ENCODE results near the gene MEGF10. TPM values are rescaled to one million over a fixed set of nuclear protein-coding genes. Genes with fewer than 3 reads are reported as not detected.
"Not testable (repeated sequence)": the region's sequence is repeated elsewhere in the genome, so short reads cannot be mapped to it uniquely, and the experiment has no call there.

Gene MEGF10
- total RNA-seq, 1 donor from 2014 or later, result 96.1 TPM

DNA sequence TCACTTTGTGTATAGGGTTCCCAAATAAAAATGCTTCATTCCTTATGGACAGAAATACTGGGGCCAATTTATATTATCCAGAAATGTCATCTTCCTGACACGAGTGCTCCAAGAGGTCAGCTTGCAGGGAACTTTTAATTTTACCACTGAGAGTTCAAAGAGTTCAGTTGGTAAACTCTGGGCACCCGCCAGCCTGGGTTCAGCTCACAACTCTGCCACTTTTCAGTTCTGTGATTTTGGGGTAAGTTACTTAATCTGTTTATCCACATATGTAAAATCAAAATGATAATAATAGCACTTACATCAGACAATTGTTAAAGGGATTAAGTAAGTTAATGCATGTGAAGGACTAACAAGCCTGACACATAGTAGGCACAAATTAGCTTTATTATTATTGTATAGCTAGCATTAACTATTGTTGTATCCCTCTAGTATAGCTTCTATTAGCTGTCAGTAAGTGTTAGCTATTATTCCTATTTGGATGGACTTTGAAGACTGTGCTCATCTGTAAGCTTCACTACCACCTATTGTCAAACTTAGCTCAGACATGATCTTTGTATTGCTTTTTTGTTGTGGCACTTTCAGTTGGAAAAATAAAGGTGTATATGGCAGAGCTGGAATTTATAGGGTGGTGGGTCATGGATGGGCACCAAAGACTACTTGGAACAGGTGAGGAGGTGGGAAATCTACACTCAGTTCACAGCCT, 1.6 kb downstream of the MEGF10 start:
- Mint-ChIP-seq H3K4me3 (peak overlapping the region; percentile 96), H3K9me3 (peaks cover 5% of the 10 kb centered on the region), H3K27ac (ENCODE audit: unreplicated experiment) (peak overlapping the region; percentile 47), H3K27me3 (ENCODE audit: low read depth) (peaks cover 17% of the 10 kb centered on the region), H3K36me3 (ENCODE audit: low read depth) (peaks cover 4% of the 10 kb centered on the region), H3K4me1 (peaks cover 51% of the 10 kb centered on the region)
- no peak for DNase-seq (ENCODE audit: low read depth, low spot score)
- TF ChIP-seq, protein P1, sequence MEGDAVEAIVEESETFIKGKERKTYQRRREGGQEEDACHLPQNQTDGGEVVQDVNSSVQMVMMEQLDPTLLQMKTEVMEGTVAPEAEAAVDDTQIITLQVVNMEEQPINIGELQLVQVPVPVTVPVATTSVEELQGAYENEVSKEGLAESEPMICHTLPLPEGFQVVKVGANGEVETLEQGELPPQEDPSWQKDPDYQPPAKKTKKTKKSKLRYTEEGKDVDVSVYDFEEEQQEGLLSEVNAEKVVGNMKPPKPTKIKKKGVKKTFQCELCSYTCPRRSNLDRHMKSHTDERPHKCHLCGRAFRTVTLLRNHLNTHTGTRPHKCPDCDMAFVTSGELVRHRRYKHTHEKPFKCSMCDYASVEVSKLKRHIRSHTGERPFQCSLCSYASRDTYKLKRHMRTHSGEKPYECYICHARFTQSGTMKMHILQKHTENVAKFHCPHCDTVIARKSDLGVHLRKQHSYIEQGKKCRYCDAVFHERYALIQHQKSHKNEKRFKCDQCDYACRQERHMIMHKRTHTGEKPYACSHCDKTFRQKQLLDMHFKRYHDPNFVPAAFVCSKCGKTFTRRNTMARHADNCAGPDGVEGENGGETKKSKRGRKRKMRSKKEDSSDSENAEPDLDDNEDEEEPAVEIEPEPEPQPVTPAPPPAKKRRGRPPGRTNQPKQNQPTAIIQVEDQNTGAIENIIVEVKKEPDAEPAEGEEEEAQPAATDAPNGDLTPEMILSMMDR (conservative IDR thresholded peaks at IDR 0.05), result no peak

DNA sequence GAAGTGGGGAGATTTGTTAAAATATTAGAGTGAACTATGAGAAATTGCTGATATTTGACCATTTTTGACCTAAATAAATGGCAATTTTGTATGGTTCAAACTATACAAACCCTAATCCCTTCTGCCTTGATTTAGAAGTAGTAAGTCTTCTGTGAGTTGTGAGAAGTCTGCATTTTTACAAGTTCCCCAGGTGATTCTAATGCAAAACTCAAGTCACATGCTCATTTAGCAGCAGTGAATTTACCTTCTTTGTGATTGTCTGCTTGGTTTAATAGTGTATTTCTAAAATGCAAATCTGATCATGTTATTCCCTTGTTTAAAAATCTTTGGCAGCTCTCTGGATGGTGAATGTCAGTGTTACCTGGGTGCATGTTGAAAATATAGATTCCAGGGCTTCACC, 2.8 kb downstream of the MEGF10 start:
- Mint-ChIP-seq H3K27ac (ENCODE audit: unreplicated experiment) (no peak overlapping the region), H3K4me3 (peak overlapping the region; percentile 58), H3K4me1 (peaks cover 63% of the 10 kb centered on the region), H3K36me3 (ENCODE audit: low read depth) (no peaks in the 10 kb centered on the region), H3K9me3 (no peaks in the 10 kb centered on the region), H3K27me3 (ENCODE audit: low read depth) (peaks cover 17% of the 10 kb centered on the region)
- TF ChIP-seq, protein P1 (conservative IDR thresholded peaks at IDR 0.05), result no peak
- DNase-seq (ENCODE audit: low read depth, low spot score), result no peak

DNA sequence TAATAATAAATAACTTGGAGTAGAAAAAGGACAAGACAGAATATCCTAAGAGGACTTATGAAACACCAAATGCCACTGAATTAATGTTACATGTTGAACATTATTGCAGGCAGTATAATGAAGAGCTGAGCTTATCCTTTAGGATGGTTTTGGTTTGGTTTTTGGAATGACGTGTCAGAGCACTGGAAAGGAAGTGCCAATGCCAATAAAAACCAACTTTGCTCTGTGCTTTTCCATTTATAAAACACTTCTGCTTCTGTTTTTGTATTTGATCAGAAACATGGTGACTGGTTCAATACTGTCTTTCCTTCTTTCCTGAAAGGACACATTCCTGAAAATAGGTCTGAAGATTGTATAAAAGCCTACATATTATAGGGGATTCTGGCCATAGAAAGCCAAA, 4.2 kb downstream of the MEGF10 start:
- H3K4me1 Mint-ChIP-seq, result peaks cover 74% of the 10 kb centered on the region
- H3K4me3 Mint-ChIP-seq, result no peak overlapping the region
- no peak overlapping the region for H3K27ac Mint-ChIP-seq (ENCODE audit: unreplicated experiment)
- H3K27me3 Mint-ChIP-seq (ENCODE audit: low read depth), result peaks cover 17% of the 10 kb centered on the region
- H3K36me3 Mint-ChIP-seq (ENCODE audit: low read depth), result no peaks in the 10 kb centered on the region
- no peak for DNase-seq (ENCODE audit: low read depth, low spot score)
- H3K9me3 Mint-ChIP-seq, result no peaks in the 10 kb centered on the region
- TF ChIP-seq, protein P1 (conservative IDR thresholded peaks at IDR 0.05), result no peak

DNA sequence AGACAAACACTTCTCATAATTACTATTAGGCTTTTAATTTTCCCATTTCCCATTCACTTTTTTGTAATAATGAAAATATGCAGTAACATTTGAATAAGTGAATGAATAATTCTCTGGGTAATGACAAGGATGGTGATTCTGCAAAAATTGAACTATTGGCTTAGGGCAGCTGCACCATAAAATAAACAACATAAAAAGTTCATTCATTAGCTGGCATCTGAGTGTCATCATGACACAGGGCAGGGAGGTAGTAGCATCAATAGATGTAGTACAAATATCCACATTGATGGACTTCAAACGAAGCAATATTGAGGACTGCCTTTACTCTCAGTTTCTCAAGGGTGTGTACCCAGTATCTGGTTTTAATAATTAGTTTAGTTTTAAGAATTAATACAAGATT, 4.9 kb downstream of the MEGF10 start:
- DNase-seq (ENCODE audit: low read depth, low spot score), result no peak
- H3K4me1 Mint-ChIP-seq, result peaks cover 78% of the 10 kb centered on the region

DNA sequence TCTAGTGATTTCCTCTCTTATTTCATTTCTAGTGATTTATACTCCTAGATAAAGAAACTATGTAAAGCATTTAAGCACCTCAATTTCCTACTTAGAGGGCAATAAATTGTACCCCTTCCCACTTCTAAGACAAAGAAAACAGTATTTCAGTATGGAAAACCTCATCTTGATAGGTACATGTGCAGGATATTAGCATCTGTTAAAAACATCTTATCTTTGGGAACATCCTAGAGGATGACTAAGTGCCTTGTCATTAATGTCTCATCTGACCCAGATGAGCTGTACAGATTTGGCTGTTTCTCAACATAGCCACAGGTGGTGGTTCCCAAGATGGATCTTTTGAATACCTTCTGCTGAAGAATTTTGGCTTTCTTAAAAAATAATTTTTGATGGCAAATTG, 5.7 kb downstream of the MEGF10 start:
- TF ChIP-seq, protein P1 (conservative IDR thresholded peaks at IDR 0.05), result no peak
- peaks cover 79% of the 10 kb centered on the region for H3K4me1 Mint-ChIP-seq
- peaks cover 10% of the 10 kb centered on the region for H3K27me3 Mint-ChIP-seq (ENCODE audit: low read depth)
- H3K9me3 Mint-ChIP-seq, result no peaks in the 10 kb centered on the region
- H3K4me3 Mint-ChIP-seq, result no peak overlapping the region
- H3K27ac Mint-ChIP-seq (ENCODE audit: unreplicated experiment), result no peak overlapping the region
- no peaks in the 10 kb centered on the region for H3K36me3 Mint-ChIP-seq (ENCODE audit: low read depth)
- no peak for DNase-seq (ENCODE audit: low read depth, low spot score)

More for the DNA sequence above, 4.9 kb downstream of the MEGF10 start:
- Mint-ChIP-seq H3K36me3 (ENCODE audit: low read depth) (no peaks in the 10 kb centered on the region), H3K27ac (ENCODE audit: unreplicated experiment) (no peak overlapping the region), H3K9me3 (no peaks in the 10 kb centered on the region), H3K27me3 (ENCODE audit: low read depth) (peaks cover 17% of the 10 kb centered on the region), H3K4me3 (peak overlapping the region; percentile 27)
- TF ChIP-seq, protein P1 (conservative IDR thresholded peaks at IDR 0.05), result no peak

DNA sequence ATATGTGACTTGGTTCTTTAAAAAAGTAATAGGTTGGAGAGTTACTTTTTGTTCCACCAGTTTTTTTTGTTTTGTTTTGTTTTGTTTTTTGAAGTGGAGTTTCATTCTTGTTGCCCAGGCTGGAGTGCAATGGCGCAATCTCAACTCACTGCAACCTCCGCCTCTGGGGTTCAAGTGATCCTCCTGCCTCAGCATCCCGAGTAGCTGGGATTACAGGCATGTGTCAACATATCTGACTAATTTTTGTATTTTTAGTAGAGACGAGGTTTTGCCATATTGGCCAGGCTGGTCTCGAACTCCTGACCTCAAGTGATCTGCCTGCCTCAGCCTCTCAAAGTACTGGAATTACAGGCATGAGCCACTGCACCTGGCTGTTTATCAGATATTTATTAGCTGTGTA, 6.3 kb downstream of the MEGF10 start:
- H3K4me1 Mint-ChIP-seq, result peaks cover 75% of the 10 kb centered on the region
- not testable (repeated sequence) for DNase-seq (ENCODE audit: low read depth, low spot score); H3K27me3 Mint-ChIP-seq (ENCODE audit: low read depth); H3K27ac Mint-ChIP-seq (ENCODE audit: unreplicated experiment); H3K36me3 Mint-ChIP-seq (ENCODE audit: low read depth); H3K9me3 Mint-ChIP-seq; H3K4me3 Mint-ChIP-seq

Data from neural crest cell (in vitro differentiated cells).